ENCODE data around the gene VTI1B.
"Not testable (repeated sequence)": the region's sequence is repeated elsewhere in the genome, so short reads cannot be mapped to it uniquely, and the experiment has no call there.

Gene VTI1B

DNA sequence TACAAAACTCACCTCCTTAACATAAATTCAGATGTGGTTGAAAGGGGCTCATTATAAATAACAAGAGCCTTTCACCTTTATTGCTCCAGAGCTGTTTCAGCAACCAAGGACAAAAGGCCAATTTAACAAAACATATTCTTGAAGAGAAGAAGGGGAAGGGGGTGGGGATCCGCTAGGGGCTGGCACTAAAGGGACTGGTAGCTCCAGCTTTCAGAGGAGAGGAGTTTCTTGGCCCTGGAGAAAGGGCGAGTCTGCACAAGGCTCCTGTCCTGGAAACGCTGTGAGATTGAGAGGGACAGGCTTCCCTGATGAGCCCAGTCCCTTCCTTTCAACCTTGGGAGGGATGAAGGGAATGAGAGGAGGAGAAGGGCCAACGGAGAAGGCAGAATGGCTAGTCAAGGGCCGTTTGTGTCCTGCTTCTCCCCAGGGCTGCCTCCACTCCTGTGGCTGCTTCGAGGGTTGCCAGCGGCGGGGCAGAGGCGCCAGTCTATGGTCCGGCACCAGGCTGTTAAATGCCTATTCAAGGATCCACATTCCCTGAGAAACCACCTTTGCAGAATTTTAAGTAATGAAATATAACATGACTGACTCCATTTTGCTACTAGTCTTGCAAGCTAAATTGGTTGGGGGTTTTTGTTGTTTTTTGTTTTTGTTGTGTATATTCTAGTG lies 64.7 kb downstream of the VTI1B start:
- Histone ChIP-seq H3K36me3 (replicated peaks) (no peaks in the 10 kb centered on the region), H3K27ac (no peak overlapping the region), H3K27me3 (replicated peaks) (no peaks in the 10 kb centered on the region), H3K4me3 (ENCODE audit: low read depth, low read length) (no peak overlapping the region)
- in situ Hi-C loops (cut with HindIII; ENCODE audit: low pct_ligation_motif_present, low sequenced_read_pairs), result no loop called here
- TF ChIP-seq CTCF (IDR thresholded peaks at IDR 0.05; ENCODE audit: low read depth, low read length, missing control alignments), result no peak
- DNase-seq, result no peak

DNA sequence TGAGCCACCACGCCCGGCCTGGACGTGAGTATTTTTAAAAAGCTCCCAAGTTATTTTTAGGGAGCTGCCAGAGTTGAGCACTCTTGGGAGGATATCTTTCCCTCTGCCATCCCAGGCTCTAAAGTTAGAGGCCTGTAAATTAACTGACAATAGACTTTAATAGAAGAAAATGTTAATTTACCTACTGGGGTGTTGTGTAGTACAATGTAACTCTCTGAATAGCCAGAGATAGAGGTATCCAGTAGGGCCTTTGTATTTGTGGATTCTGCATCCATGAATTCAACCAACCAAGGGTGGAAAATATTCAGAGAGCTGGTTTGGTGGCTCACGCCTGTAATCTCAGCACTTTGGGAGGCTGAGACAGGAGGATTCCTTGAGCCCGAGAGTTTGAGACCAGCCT lies 66.8 kb downstream of the VTI1B start:
- no peak overlapping the region for H3K4me3 ChIP-seq (ENCODE audit: low read depth, low read length)
- in situ Hi-C loops (cut with HindIII; ENCODE audit: low pct_ligation_motif_present, low sequenced_read_pairs), result no loop called here
- no peak for DNase-seq
- H3K27me3 ChIP-seq (replicated peaks), result no peaks in the 10 kb centered on the region
- no peak for TF ChIP-seq CTCF (IDR thresholded peaks at IDR 0.05; ENCODE audit: low read depth, low read length, missing control alignments)
- H3K27ac ChIP-seq, result no peak overlapping the region
- no peaks in the 10 kb centered on the region for H3K36me3 ChIP-seq (replicated peaks)

DNA sequence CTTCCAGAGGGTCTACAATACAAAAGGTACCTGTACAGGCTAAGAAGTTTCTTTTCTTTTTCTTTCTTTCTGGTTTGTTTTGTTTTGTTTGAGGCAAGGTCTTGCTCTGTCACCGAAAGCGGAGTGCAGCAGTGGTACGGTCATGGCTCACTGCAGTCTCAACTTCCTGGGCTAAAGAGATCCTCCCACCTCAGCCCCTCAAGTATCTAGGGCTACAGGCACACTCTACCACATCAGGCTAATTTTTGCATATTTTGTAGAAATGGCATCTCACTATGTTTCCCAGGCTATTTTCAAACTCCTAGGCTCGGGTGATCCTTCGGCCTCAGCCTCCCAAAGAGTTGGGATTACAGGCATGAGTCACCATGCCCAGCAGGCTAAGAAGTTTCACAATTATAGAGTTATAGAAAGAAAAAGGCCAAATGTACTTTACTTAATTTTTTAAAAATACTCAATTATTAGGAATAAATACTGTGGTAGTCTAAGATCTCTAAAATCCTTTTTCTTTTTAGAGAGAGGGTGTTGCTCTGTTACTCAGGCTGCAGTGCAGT lies 71.4 kb downstream of the VTI1B start:
- H3K27ac ChIP-seq, result no peak overlapping the region
- H3K36me3 ChIP-seq (replicated peaks), result no peaks in the 10 kb centered on the region
- H3K27me3 ChIP-seq (replicated peaks), result no peaks in the 10 kb centered on the region
- TF ChIP-seq CTCF (IDR thresholded peaks at IDR 0.05; ENCODE audit: low read depth, low read length, missing control alignments), result no peak
- no peak overlapping the region for H3K4me3 ChIP-seq (ENCODE audit: low read depth, low read length)
- in situ Hi-C loops (cut with HindIII; ENCODE audit: low pct_ligation_motif_present, low sequenced_read_pairs), result no loop called here
- DNase-seq, result no peak

GRCh38 chr14:67602076-67602475 lies 72.4 kb downstream of the VTI1B start:
- Histone ChIP-seq H3K36me3 (replicated peaks) (no peaks in the 10 kb centered on the region), H3K27me3 (replicated peaks) (no peaks in the 10 kb centered on the region), H3K27ac (no peak overlapping the region), H3K4me3 (ENCODE audit: low read depth, low read length) (no peak overlapping the region)
- DNase-seq, result no peak
- no peak for TF ChIP-seq CTCF (IDR thresholded peaks at IDR 0.05; ENCODE audit: low read depth, low read length, missing control alignments)
- in situ Hi-C loops (cut with HindIII; ENCODE audit: low pct_ligation_motif_present, low sequenced_read_pairs), result no loop called here

DNA sequence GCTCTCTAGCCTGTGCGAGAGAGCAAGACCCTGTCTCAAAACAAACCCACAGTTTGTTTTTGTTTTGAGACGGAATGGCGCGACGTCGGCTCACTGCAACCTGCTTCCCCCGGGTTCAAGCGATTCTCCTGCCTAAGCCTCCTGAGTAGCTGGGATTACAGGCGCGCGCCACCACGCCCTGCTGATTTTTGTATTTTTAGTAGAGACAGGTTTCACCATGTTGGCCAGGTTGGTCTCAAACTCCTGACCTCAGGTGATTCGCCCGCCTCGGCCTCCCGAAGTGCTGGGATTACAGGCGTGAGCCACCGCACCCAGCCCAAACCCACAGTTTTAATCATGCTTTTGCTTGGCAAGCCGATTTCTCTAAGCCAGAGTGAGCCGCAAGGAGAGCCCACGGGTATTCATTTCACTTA lies 73.9 kb downstream of the VTI1B start:
- H3K27me3 ChIP-seq (replicated peaks); DNase-seq; H3K36me3 ChIP-seq (replicated peaks); in situ Hi-C loops (cut with HindIII; ENCODE audit: low pct_ligation_motif_present, low sequenced_read_pairs): not testable (repeated sequence)
- peak overlapping the region; percentile 86 for H3K4me3 ChIP-seq (ENCODE audit: low read depth, low read length)
- peak overlapping the region; percentile 27 for H3K27ac ChIP-seq

GRCh38 chr14:67599698-67600561 lies 74.5 kb downstream of the VTI1B start, which contains the start of gene PIGH:
Gene PIGH, minus strand, starts transcription at chr14:67600268. Its CDS starts 65 bp downstream, at chr14:67600203.
- Histone ChIP-seq H3K27ac (peak within 1 kb of the TSS; percentile 27), H3K27me3 (replicated peaks) (no peaks in the 10 kb centered on the region), H3K4me3 (ENCODE audit: low read depth, low read length) (peak within 1 kb of the TSS; percentile 86), H3K36me3 (replicated peaks) (no peaks in the 10 kb centered on the region)
- TF ChIP-seq CTCF (IDR thresholded peaks at IDR 0.05; ENCODE audit: low read depth, low read length, missing control alignments), result peak; percentile 54
- in situ Hi-C loops (cut with HindIII; ENCODE audit: low pct_ligation_motif_present, low sequenced_read_pairs), result no loop called here
- DNase-seq, result peak; percentile 77

All from brain microvascular endothelial cell (primary cell).